ENCODE data around the gene STT3B. TPM values are rescaled to one million over a fixed set of nuclear protein-coding genes. Genes with fewer than 3 reads are reported as not detected.

Gene STT3B
- total RNA-seq, 1 experiment from 2014 or later, result 155 TPM

GRCh38 chr3:31552103-31552502 is 19.4 kb downstream of the STT3B start:
- no peak for DNase-seq
- TF ChIP-seq EZH2 (IDR thresholded peaks at IDR 0.05; ENCODE audit: low read depth), result no peak
- TF ChIP-seq CTCF (conservative IDR thresholded peaks at IDR 0.05), result no peak
- Histone ChIP-seq H3F3A (ENCODE audit: insufficient read depth, low read depth) (no peaks in the 10 kb centered on the region), H3K36me3 (ENCODE audit: low read depth) (no peaks in the 10 kb centered on the region), H3K79me2 (ENCODE audit: low read depth) (peaks cover 94% of the 10 kb centered on the region), H4K20me1 (ENCODE audit: insufficient read depth) (peaks cover 27% of the 10 kb centered on the region; the same call in 1 of the 2 replicates), H3K4me1 (replicated peaks; ENCODE audit: insufficient read depth) (no peaks in the 10 kb centered on the region), H3K27me3 (ENCODE audit: insufficient read depth, low read depth) (no peaks in the 10 kb centered on the region), H3K4me2 (no peak overlapping the region), H2AFZ (no peak overlapping the region), H3K9me2 (ENCODE audit: insufficient read depth) (no peaks in the 10 kb centered on the region), H3K9me3 (ENCODE audit: insufficient read depth, low read depth) (no peaks in the 10 kb centered on the region; the same call in 1 of the 2 replicates), H3K27ac (no peak overlapping the region), H3K4me3 (no peak overlapping the region)
- ChIA-PET POLR2A (ENCODE audit: unreplicated experiment) (no interaction called here), CTCF (no interaction called here)
- no TSS peak for BruUV-seq (replicated peaks)
- intact Hi-C loops (cut with micrococcal nuclease; ENCODE audit: unreplicated experiment), result no loop called here

GRCh38 chr3:31553258-31553657 is 20.5 kb downstream of the STT3B start:
- DNase-seq, result no peak
- Histone ChIP-seq H3K36me3 (ENCODE audit: low read depth) (no peaks in the 10 kb centered on the region), H3K79me2 (ENCODE audit: low read depth) (peaks cover 92% of the 10 kb centered on the region), H3K4me3 (no peak overlapping the region), H2AFZ (no peak overlapping the region), H3K4me1 (replicated peaks; ENCODE audit: insufficient read depth) (no peaks in the 10 kb centered on the region), H3K27me3 (ENCODE audit: insufficient read depth, low read depth) (no peaks in the 10 kb centered on the region), H3K27ac (no peak overlapping the region), H3K4me2 (no peak overlapping the region), H3F3A (ENCODE audit: insufficient read depth, low read depth) (no peaks in the 10 kb centered on the region), H3K9me3 (ENCODE audit: insufficient read depth, low read depth) (no peaks in the 10 kb centered on the region; the same call in 1 of the 2 replicates), H4K20me1 (ENCODE audit: insufficient read depth) (peaks cover 21% of the 10 kb centered on the region; the same call in 1 of the 2 replicates), H3K9me2 (ENCODE audit: insufficient read depth) (no peaks in the 10 kb centered on the region)
- intact Hi-C loops (cut with micrococcal nuclease; ENCODE audit: unreplicated experiment), result no loop called here
- no peak for TF ChIP-seq EZH2 (IDR thresholded peaks at IDR 0.05; ENCODE audit: low read depth)
- TF ChIP-seq CTCF (conservative IDR thresholded peaks at IDR 0.05), result no peak
- ChIA-PET POLR2A (ENCODE audit: unreplicated experiment) (no interaction called here), CTCF (no interaction called here)
- no TSS peak for BruUV-seq (replicated peaks)

- TF ChIP-seq EZH2 (IDR thresholded peaks at IDR 0.05; ENCODE audit: low read depth), result no peak
- TF ChIP-seq CTCF (conservative IDR thresholded peaks at IDR 0.05), result no peak
- no peak overlapping the region for H2AFZ ChIP-seq
- BruUV-seq (replicated peaks), result no TSS peak
- no peaks in the 10 kb centered on the region for H3K36me3 ChIP-seq (ENCODE audit: low read depth)
- ChIA-PET POLR2A (ENCODE audit: unreplicated experiment) (no interaction called here), CTCF (no interaction called here)
- peaks cover 95% of the 10 kb centered on the region for H3K79me2 ChIP-seq (ENCODE audit: low read depth)
- DNase-seq, result no peak
- H3K27me3 ChIP-seq (ENCODE audit: insufficient read depth, low read depth), result no peaks in the 10 kb centered on the region
- peaks cover 8% of the 10 kb centered on the region; the same call in 1 of the 2 replicates for H4K20me1 ChIP-seq (ENCODE audit: insufficient read depth)
- no peaks in the 10 kb centered on the region for H3F3A ChIP-seq (ENCODE audit: insufficient read depth, low read depth)
- no peak overlapping the region for H3K27ac ChIP-seq
- H3K9me2 ChIP-seq (ENCODE audit: insufficient read depth), result no peaks in the 10 kb centered on the region
- H3K4me3 ChIP-seq, result no peak overlapping the region
- intact Hi-C loops (cut with micrococcal nuclease; ENCODE audit: unreplicated experiment), result no loop called here
- H3K4me2 ChIP-seq, result no peak overlapping the region
- H3K4me1 ChIP-seq (replicated peaks; ENCODE audit: insufficient read depth), result no peaks in the 10 kb centered on the region
- no peaks in the 10 kb centered on the region; the same call in 1 of the 2 replicates for H3K9me3 ChIP-seq (ENCODE audit: insufficient read depth, low read depth)
Observed at GRCh38 chr3:31555204-31555603, 22.5 kb downstream of the STT3B start.
